SK-N-SH (cell line): ENCODE measurements around the gene ENKUR.

Experiments used
- CHD2 ChIP-seq: fragments of 150-350 bp; IDR thresholded peaks from 2 replicates; pipeline ENCODE4 v1.6.1; 2018; ENCODE audit warnings: low read length; ENCODE audit not compliant: partially characterized antibody
- CTCF ChIP-seq: fragments of 200-600 bp; sonication (generic); IDR thresholded peaks from 2 replicates; pipeline ENCODE4 v1.6.1; 2017; ENCODE audit warnings: antibody characterized with exemption, mild to moderate bottlenecking, moderate library complexity
- POLR2AphosphoS5 ChIP-seq: IDR thresholded peaks from 2 replicates; pipeline ENCODE4 v1.6.1; 2012; ENCODE audit warnings: low read depth, low read length
- RAD21 ChIP-seq: IDR thresholded peaks from 2 replicates; pipeline ENCODE4 v1.6.1; 2012; ENCODE audit warnings: mild to moderate bottlenecking, low read length
- REST ChIP-seq: IDR thresholded peaks from 2 replicates; pipeline ENCODE4 v1.6.1; 2012; ENCODE audit warnings: mild to moderate bottlenecking, low read depth, low read length, moderate library complexity
- TEAD4 ChIP-seq: IDR thresholded peaks from 2 replicates; pipeline ENCODE4 v1.4.0; 2012; ENCODE audit warnings: mild to moderate bottlenecking, borderline replicate concordance; ENCODE audit not compliant: insufficient read depth

- TF ChIP-seq TEAD4: no peak
- TF ChIP-seq POLR2AphosphoS5: no peak
- TF ChIP-seq CHD2: no peak
- TF ChIP-seq RAD21: no peak
- no peak for TF ChIP-seq CTCF
- no peak for TF ChIP-seq REST
Observed at GRCh38 chr10:24962995-24963394, 53.0 kb downstream of the ENKUR start.
